LNCaP clone FGC (cell line): ENCODE results near the gene METTL1.
A peak's percentile ranks its signal among the peaks of the same experiment; 100 is the strongest.

Experiments used
- DNase-seq: peaks from one replicate; pipeline ENCODE4 v3.0.0-alpha.2; 2011; ENCODE audit warnings: low read depth
- H3K4me3 ChIP-seq: 2 replicates; pipeline ENCODE4 v1.5.1; 2011; ENCODE audit warnings: mild to moderate bottlenecking, low read depth, low read length, control low read depth
- CTCF ChIP-seq: IDR thresholded peaks from 2 replicates; pipeline ENCODE4 v1.5.1; 2012; ENCODE audit warnings: mild to moderate bottlenecking; ENCODE audit not compliant: control insufficient read depth, insufficient read depth; ENCODE audit errors: extremely low read depth

METTL1 gene

GRCh38 chr12:57751788-57752667 lies 19.9 kb downstream of the METTL1 start, which contains the start of gene CDK4:
TSS of gene CDK4 (minus strand) at chr12:57752310. CDS start at chr12:57751717, 593 bp downstream.
- no peak for TF ChIP-seq CTCF
- DNase-seq: peak; percentile 99
- H3K4me3 ChIP-seq: peak within 1 kb of the TSS; percentile 98

GRCh38 chr12:57751432-57751787 lies 20.5 kb downstream of the METTL1 start:
- DNase-seq: no peak
- H3K4me3 ChIP-seq: peak overlapping the region; percentile 98
- TF ChIP-seq CTCF: no peak

GRCh38 chr12:57750561-57751431 lies 21.1 kb downstream of the METTL1 start:
- DNase-seq: no peak
- peak overlapping the region; percentile 98 for H3K4me3 ChIP-seq
- no peak for TF ChIP-seq CTCF

GRCh38 chr12:57749061-57749460 lies 22.8 kb downstream of the METTL1 start:
- no peak for TF ChIP-seq CTCF
- no peak overlapping the region for H3K4me3 ChIP-seq
- no peak for DNase-seq

GRCh38 chr12:57746025-57746424 lies 25.9 kb downstream of the METTL1 start:
- peak overlapping the region; percentile 71 for H3K4me3 ChIP-seq
- no peak for TF ChIP-seq CTCF
- no peak for DNase-seq

GRCh38 chr12:57745485-57745881 lies 26.4 kb downstream of the METTL1 start:
- peak overlapping the region; percentile 71 for H3K4me3 ChIP-seq
- DNase-seq: no peak
- TF ChIP-seq CTCF: no peak
